ENCODE data around the gene RBM17. TPM values are rescaled to one million over a fixed set of nuclear protein-coding genes. Genes with fewer than 3 reads are reported as not detected.

Gene RBM17
- total and polyA plus RNA-seq, 2 of the 13 experiments (the other 11 are each of a cell fraction or from before 2014, with no cell fraction given): 30.7 to 77.5 TPM

DNA sequence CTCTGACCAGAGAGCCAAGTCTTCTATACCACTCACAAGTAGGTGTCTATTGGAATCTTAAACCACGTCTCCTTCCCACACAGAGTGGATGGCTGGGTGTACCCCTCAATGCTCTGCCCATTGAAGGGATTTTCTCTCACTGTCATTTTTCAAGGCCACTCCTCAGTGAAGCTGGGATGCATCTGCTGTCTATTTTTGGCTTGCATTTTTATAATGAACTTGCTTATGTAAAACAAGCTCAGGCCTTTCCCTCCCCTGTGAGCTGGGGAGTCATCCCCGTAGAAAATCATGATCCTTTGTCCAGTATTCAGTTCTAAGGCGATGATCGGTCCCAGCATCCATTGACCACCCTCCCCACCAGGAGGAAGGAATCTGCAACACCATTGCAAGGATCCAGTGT is 9.8 kb upstream of the RBM17 start:
- TF ChIP-seq SALL2 (CRISPR knock-in tag; IDR thresholded peaks at IDR 0.05) (no peak), ZNF230 (CRISPR knock-in tag; IDR thresholded peaks at IDR 0.05) (no peak), ZFP36L2 (CRISPR knock-in tag; IDR thresholded peaks at IDR 0.05) (no peak), ATF1 (CRISPR knock-in tag; IDR thresholded peaks at IDR 0.05) (no peak), ZNF749 (CRISPR knock-in tag; IDR thresholded peaks at IDR 0.05; ENCODE audit: borderline replicate concordance) (no peak), GZF1 (CRISPR knock-in tag; IDR thresholded peaks at IDR 0.05) (no peak), ZNF678 (CRISPR knock-in tag; IDR thresholded peaks at IDR 0.05) (no peak), ZBTB46 (CRISPR knock-in tag; IDR thresholded peaks at IDR 0.05; ENCODE audit: borderline replicate concordance) (no peak), ZSCAN31 (CRISPR knock-in tag; IDR thresholded peaks at IDR 0.05; ENCODE audit: low read depth) (no peak), RFX5 (IDR thresholded peaks at IDR 0.05; ENCODE audit: low read depth, low read length) (no peak), MTF1 (CRISPR knock-in tag; IDR thresholded peaks at IDR 0.05) (no peak), KAT8 (CRISPR knock-in tag; IDR thresholded peaks at IDR 0.05) (no peak), CBFB (CRISPR knock-in tag; IDR thresholded peaks at IDR 0.05) (no peak), MEIS2 (CRISPR knock-in tag; IDR thresholded peaks at IDR 0.05) (no peak)
- TF ChIP-seq, protein P1, sequence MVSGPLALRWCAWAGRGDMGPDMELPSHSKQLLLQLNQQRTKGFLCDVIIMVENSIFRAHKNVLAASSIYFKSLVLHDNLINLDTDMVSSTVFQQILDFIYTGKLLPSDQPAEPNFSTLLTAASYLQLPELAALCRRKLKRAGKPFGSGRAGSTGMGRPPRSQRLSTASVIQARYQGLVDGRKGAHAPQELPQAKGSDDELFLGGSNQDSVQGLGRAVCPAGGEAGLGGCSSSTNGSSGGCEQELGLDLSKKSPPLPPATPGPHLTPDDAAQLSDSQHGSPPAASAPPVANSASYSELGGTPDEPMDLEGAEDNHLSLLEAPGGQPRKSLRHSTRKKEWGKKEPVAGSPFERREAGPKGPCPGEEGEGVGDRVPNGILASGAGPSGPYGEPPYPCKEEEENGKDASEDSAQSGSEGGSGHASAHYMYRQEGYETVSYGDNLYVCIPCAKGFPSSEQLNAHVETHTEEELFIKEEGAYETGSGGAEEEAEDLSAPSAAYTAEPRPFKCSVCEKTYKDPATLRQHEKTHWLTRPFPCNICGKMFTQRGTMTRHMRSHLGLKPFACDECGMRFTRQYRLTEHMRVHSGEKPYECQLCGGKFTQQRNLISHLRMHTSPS (CRISPR knock-in tag; IDR thresholded peaks at IDR 0.05; ENCODE audit: low read depth): no peak
- no peak for DNase-seq (ENCODE audit: low spot score)
- in situ Hi-C loops (cut with HindIII; ENCODE audit: extremely low pct_ligation_motif_present, low pct_unique_long_range_greater_than_20kb): no loop called here
- H3K9ac ChIP-seq (ENCODE audit: insufficient read depth, low read depth, low read length): no peak overlapping the region
- H2AFZ ChIP-seq (ENCODE audit: low read length): no peak overlapping the region
- ATAC-seq: no peak
- no peak overlapping the region for H3K27ac ChIP-seq (ENCODE audit: extremely low read length, insufficient read depth, low read length)
- intact Hi-C loops (cut with micrococcal nuclease; ENCODE audit: unreplicated experiment): no loop called here
- no peaks in the 10 kb centered on the region for H3K36me3 ChIP-seq (replicated peaks in 1 of 2; ENCODE audit: control insufficient read depth in 1 of 2, insufficient read depth in 2 of 2, low read length in 2 of 2)
- H3K4me1 ChIP-seq (ENCODE audit: insufficient read depth, low read length): no peaks in the 10 kb centered on the region; the same call in 1 of the 2 replicates
- CTCF ChIA-PET (ENCODE audit: low intra/inter-chr PET ratio, low total read pairs): no interaction called here
- POLR2A ChIA-PET: no interaction called here
- peaks cover 1 to 60% of the 10 kb centered on the region in 2 experiments for H3K27me3 ChIP-seq (ENCODE audit: control insufficient read depth in 1 of 2, insufficient read depth in 2 of 2, low read length in 2 of 2)
- no TSS peak for BruUV-seq (replicated peaks)
- H3K4me3 ChIP-seq (replicated peaks in 1 of 3; ENCODE audit: insufficient read depth in 1 of 3, low read depth in 2 of 3, low read length in 3 of 3): no peak overlapping the region
- no peaks in the 10 kb centered on the region for H3K9me3 ChIP-seq (ENCODE audit: low read length)
- no peaks in the 10 kb centered on the region for H4K20me1 ChIP-seq (ENCODE audit: insufficient read depth, low read length)
- H3K79me2 ChIP-seq (ENCODE audit: insufficient read depth, low read length): no peaks in the 10 kb centered on the region
- no peak overlapping the region for H3K4me2 ChIP-seq (ENCODE audit: low read depth, low read length)
- 63% methylated on average over 4 of the region's 4 CpGs for WGBS (ENCODE audit: low lambda C conversion rate)
- FAIRE-seq: no peak

All from HepG2 (cell line).